Stimulated activated CD8-positive, alpha-beta memory T cell treated with anti-CD3 and anti-CD28 coated beads, Interleukin-2, amount 100 ng/mL, for 1 hour (primary cell): ENCODE results near the gene UBAC1.

Source experiments
- DNase-seq, 2 donors: peaks; one replicate each; pipeline ENCODE4 v3.0.0-alpha.2; 2020; ENCODE audit warnings: low read depth in 2 of 2

UBAC1 gene

DNA sequence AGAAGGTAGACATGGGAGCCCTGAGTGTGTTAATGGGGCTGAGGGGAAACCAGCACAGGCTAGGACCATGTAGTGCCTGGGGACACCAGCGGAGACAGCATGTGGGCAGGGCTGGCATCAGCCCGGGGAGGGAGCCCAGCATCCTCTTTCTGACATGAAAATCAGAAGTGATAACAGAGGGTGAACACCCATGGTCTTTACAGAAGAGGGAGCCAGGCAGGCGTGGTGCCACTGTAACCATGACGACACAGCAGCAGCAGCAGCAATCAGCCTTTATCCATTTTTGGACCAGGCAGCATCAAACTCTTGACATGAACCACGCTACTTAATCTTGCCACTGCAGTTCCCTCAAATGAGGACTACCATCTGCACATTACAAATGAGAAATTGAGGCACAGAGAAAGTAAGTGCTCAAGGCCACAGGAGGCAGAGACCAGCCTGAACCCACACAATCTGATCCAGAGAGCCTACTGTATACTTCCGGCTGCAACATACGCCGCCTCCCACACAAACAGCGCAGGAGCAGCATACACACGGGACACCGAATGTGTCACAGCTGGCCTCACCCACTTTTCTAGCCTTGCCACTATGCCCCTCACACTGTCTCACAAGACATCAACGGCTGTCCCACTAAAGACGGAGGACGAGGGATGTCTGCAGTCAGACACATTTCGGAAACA is 77.6 kb downstream of the UBAC1 start:
- no peak for DNase-seq
